Effector memory CD8-positive, alpha-beta T cell (primary cell): ENCODE data around the gene HSD17B3.
"Not testable (repeated sequence)": the region's sequence is repeated elsewhere in the genome, so short reads cannot be mapped to it uniquely, and the experiment has no call there.

Experiments
- ATAC-seq: fragments of 150-1000 bp; cut with Tn5 transposase; replicated peaks from 2 replicates; pipeline ENCODE4 v1.10.0; 2021; ENCODE audit warnings: mild to moderate bottlenecking, moderate library complexity
- DNase-seq, 3 experiments: peaks; one replicate each; pipeline ENCODE4 v3.0.0; 2021
- H3K27ac Mint-ChIP-seq, 2 donors: one replicate each; pipeline ENCODE4 v1.8.0; 2022; ENCODE audit warnings: mild to moderate bottlenecking in 2 of 2, mixed read lengths in 2 of 2, moderate library complexity in 2 of 2
- H3K27me3 Mint-ChIP-seq, 2 donors: one replicate each; pipeline ENCODE4 v1.8.0; 2022; ENCODE audit warnings: mixed read lengths in 2 of 2
- H3K36me3 Mint-ChIP-seq: one replicate; pipeline ENCODE4 v1.8.0; 2022; ENCODE audit warnings: mild to moderate bottlenecking, moderate library complexity, mixed read lengths; ENCODE audit not compliant: insufficient read depth
- H3K4me1 Mint-ChIP-seq, 2 donors: one replicate each; pipeline ENCODE4 v1.8.0; 2022; ENCODE audit warnings: low read depth in 2 of 2, mixed read lengths in 2 of 2
- H3K4me3 Mint-ChIP-seq, 2 donors: one replicate each; pipeline ENCODE4 v1.8.0; 2022; ENCODE audit warnings: mild to moderate bottlenecking in 2 of 2, mixed read lengths in 2 of 2, moderate library complexity in 2 of 2
- H3K9me3 Mint-ChIP-seq, 2 donors: one replicate each; pipeline ENCODE4 v1.8.0; 2022; ENCODE audit warnings: mixed read lengths in 2 of 2

The HSD17B3 gene

DNA sequence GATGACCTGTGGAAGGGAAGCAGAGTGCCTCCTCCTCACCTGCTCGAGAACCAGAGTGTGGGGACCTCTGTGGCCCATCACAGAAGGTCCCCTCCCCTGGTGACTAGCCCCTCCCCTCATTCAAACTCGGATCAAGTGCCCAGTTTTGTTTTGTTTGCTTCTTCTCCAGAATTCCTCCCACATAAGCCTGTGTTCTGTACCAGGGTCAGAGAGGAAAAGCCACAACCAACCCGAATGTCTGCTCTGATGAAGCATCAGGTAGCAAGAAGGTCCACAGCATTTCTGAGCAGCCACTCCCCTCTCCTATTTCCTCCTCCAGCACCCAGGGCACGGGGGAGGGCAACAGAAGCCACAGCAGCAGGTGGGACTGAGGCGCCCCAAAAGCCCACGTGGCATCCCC lies 58.2 kb downstream of the HSD17B3 start:
- Mint-ChIP-seq H3K36me3 (peaks cover 7% of the 10 kb centered on the region), H3K4me3 (no peak overlapping the region), H3K9me3 (no peaks in the 10 kb centered on the region), H3K4me1 (peaks cover 20 to 30% of the 10 kb centered on the region in 2 donors), H3K27ac (no peak overlapping the region), H3K27me3 (peaks cover 80 to 92% of the 10 kb centered on the region in 2 donors)
- ATAC-seq = no peak
- no peak for DNase-seq

DNA sequence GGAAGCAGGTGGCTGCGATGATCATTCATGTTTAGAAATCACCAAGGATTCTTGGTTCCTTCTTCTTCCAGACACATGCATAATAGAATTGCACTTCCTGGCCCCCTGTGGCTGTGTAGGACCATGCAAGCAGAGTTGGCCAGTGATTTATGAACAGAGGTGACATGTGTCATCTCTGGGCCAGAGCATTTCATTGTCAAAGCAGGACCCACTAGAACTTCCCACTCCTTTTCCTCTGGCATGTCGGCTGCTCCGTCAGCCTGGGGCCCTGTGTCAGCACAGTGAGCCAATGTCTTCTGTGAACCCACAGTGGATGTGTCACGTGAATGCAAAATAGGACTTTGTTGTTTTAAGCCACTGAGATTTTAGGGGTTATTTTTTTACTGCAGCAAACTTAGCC lies 59.2 kb downstream of the HSD17B3 start:
- Mint-ChIP-seq H3K4me1 (peaks cover 20 to 34% of the 10 kb centered on the region in 2 donors), H3K27me3 (peaks cover 77 to 92% of the 10 kb centered on the region in 2 donors), H3K9me3 (no peaks in the 10 kb centered on the region), H3K27ac (no peak overlapping the region), H3K4me3 (no peak overlapping the region), H3K36me3 (peaks cover 7% of the 10 kb centered on the region)
- no peak for DNase-seq
- ATAC-seq = no peak

DNA sequence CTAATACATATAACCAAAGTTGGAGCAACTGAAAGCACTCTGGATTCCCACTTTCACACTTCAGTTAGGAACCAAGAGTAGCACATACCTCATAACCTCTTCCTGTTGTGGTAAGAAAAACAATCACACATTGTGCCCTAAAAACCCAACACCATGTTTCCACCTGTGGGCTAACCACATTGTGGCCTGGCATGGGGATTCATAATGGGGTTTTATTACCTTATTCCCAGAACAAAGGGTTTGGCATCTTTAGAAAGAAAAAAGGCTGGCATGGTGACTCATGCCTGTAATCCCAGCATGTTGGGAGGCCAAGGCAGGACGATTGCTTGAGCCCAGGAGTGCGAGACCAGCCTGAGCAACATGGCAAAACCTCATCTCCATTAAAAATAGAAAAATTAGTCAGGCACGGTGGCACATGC lies 60.6 kb downstream of the HSD17B3 start:
- H3K4me1 Mint-ChIP-seq = peaks cover 20 to 34% of the 10 kb centered on the region in 2 donors
- H3K4me3 Mint-ChIP-seq = peak overlapping the region; percentile 50 to 67
- no peak overlapping the region for H3K27ac Mint-ChIP-seq
- H3K36me3 Mint-ChIP-seq = peaks cover 7% of the 10 kb centered on the region
- DNase-seq (peak; percentile 29 to 35 (median 33)), ATAC-seq (peak; percentile 97)
- peaks cover 79 to 93% of the 10 kb centered on the region in 2 donors for H3K27me3 Mint-ChIP-seq
- H3K9me3 Mint-ChIP-seq = no peaks in the 10 kb centered on the region

DNA sequence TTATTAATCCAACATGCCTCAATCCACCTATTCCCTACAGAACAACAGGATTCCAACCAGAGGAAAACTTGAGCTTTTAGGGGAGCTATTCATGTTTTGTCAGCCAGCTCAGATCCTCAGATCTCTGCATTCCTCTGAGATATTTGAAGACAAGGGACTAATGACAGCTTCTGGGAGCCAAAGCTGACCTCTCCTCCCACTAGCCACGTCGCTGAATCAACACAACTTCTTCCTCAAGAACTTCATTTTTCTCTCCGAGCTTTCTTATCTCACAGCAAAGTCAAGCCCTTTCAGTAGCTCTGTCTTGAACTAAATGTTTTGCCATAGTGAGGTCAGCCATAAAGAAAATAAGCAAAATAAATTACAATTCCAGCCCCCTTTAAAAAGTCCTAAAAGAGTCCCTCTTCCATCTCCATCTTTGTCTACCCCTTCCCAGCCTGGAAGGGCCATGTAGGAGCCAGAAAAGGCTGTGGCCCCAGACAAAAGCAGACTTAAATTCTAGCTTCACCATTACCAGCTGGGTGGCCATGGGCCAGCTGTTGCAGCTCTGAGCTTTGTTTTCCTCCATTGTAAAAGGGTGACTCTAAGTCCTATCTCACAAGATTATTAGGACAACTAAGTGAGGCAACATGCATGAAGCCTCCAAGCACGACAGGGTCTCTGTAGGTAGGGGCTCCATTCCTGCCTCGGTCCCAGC lies 65.0 kb downstream of the HSD17B3 start:
- Mint-ChIP-seq H3K4me1 (peaks cover 24 to 26% of the 10 kb centered on the region in 2 donors), H3K27ac (no peak overlapping the region), H3K9me3 (no peaks in the 10 kb centered on the region), H3K27me3 (peaks cover 79 to 96% of the 10 kb centered on the region in 2 donors), H3K36me3 (peaks cover 7% of the 10 kb centered on the region), H3K4me3 (no peak overlapping the region)
- ATAC-seq (no peak), DNase-seq (no peak)

DNA sequence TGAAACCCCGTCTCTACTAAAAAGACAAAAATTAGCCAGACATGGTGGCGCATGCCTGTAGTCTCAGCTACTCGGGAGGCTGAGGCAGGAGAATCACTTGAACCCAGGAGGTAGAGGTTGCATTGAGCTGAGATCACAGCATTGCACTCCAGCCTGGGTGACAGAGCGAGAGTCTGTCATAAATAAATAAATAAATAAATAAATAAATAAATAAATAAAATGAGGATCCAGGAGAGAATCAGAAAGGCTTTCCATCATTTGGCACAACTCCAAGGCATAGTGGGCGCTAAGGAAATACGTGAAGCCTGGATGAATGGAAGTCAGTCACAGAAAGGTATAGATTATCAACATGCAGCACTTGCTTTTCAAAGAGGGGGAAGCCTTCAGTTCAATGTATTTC lies 65.6 kb downstream of the HSD17B3 start:
- H3K4me1 Mint-ChIP-seq = peaks cover 18 to 22% of the 10 kb centered on the region in 2 donors
- peaks cover 74 to 94% of the 10 kb centered on the region in 2 donors for H3K27me3 Mint-ChIP-seq
- not testable (repeated sequence) for H3K27ac Mint-ChIP-seq, H3K4me3 Mint-ChIP-seq, H3K9me3 Mint-ChIP-seq, H3K36me3 Mint-ChIP-seq, DNase-seq, ATAC-seq

DNA sequence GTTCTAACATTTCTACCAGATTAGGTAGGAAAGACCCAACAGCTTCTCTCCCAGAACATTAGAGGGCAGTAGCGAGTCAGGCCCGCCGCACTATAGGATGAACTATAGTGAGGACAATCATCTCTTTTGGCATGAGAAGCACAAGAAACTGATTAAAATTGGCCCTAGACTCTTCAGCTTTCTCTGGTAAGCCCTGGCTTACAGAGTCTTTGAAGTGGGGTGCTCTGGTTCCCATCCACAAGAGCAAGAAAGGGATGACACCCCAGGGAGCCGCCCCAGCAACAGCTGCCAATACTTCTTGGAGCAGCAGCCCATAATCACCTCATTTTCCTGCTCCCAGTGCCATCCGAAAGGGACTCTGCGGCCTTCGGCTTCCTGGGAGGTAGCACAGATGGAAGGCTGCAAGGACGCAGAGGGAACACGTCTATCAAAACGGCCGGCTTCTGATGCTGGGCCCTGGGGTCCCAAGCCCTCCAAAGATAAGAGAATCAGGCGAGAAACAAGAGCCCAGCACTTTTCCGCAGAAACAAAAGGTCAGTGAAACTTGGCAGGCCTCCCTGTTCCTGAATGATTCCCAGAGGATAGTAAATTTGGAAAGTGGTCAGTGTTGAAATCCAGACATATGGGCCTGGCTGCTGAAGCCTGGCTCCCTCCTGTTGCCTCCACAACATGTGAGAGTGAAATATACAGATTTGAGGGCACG lies 69.3 kb downstream of the HSD17B3 start:
- peak; percentile 87 for ATAC-seq
- DNase-seq = peak; percentile 15

DNA sequence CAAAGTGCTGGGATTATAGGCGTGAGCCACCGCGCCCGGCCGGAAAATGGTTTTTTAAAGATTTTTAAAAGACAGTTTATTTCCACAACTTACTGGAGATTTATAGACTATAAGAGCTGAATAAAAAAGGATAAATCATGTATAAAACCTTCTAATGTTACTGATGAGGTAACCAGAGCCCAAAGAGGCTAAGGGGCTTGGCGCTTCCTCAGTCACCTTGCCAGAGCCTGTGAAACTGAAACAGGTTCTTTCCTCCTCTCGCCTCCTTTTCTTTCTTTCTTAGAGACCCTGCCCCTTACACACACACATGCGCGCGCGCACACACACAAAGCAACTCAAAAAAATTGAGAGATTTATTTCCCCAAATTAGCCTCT lies 69.8 kb downstream of the HSD17B3 start:
- Mint-ChIP-seq H3K27ac (no peak overlapping the region), H3K9me3 (no peaks in the 10 kb centered on the region), H3K36me3 (no peaks in the 10 kb centered on the region), H3K4me3 (no peak overlapping the region), H3K4me1 (peaks cover 3 to 4% of the 10 kb centered on the region in 2 donors), H3K27me3 (peaks cover 62 to 73% of the 10 kb centered on the region in 2 donors)
- DNase-seq (no peak), ATAC-seq (no peak)

More for the DNA sequence above, 69.3 kb downstream of the HSD17B3 start:
- no peaks in the 10 kb centered on the region for H3K36me3 Mint-ChIP-seq
- H3K27ac Mint-ChIP-seq = no peak overlapping the region
- H3K27me3 Mint-ChIP-seq = peaks cover 63 to 73% of the 10 kb centered on the region in 2 donors
- no peak overlapping the region for H3K4me3 Mint-ChIP-seq
- no peaks in the 10 kb centered on the region for H3K9me3 Mint-ChIP-seq
- peaks cover 3 to 4% of the 10 kb centered on the region in 2 donors for H3K4me1 Mint-ChIP-seq

DNA sequence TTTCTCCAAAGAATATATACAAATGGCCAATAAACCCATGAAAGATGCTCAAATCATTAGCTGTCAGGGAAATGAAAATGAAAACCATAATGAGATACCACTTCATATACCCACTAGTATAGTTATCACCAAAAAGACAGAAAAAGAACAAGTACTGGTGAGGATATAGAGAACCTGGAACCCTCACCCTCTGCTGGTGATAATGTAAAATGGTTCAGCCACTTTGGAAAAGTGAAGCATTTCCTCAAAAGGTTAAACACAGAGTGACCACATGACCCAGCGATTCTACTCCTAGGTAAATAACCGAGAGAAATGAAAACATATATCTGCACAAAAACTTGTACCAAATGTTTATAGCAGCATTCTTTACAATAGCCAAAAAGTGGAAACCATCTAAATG lies 72.0 kb downstream of the HSD17B3 start:
- H3K27me3 Mint-ChIP-seq = peaks cover 51 to 62% of the 10 kb centered on the region in 2 donors
- ATAC-seq (no peak), DNase-seq (no peak)
- H3K27ac Mint-ChIP-seq = no peak overlapping the region
- H3K4me3 Mint-ChIP-seq = no peak overlapping the region
- no peaks in the 10 kb centered on the region for H3K9me3 Mint-ChIP-seq
- no peaks in the 10 kb centered on the region for H3K36me3 Mint-ChIP-seq
- H3K4me1 Mint-ChIP-seq = peaks cover 3 to 4% of the 10 kb centered on the region in 2 donors

DNA sequence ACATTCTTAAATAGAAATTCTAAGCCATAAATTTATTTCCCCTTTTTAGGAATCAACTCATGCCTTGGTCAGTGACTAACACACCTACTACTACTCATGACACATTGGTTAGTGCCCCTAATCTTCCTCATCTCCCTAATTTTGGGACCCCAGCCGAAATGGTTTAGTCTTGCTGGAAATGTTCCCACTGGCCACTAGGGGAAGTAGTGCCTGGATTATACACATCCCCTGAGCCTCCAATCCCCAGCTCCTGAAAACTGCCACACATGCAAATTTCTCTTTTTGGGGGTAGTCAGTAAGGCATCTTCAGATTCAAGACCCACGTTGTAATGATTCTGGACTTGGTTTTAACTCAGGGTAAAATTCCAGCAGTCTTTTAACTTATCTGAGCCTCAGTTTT lies 79.8 kb downstream of the HSD17B3 start:
- Mint-ChIP-seq H3K27me3 (peaks cover 39 to 74% of the 10 kb centered on the region in 2 donors), H3K4me3 (no peak overlapping the region), H3K36me3 (peaks cover 4% of the 10 kb centered on the region), H3K4me1 (peaks cover 8 to 11% of the 10 kb centered on the region in 2 donors), H3K27ac (no peak overlapping the region), H3K9me3 (peaks cover 0 to 8% of the 10 kb centered on the region in 2 donors)
- no peak for ATAC-seq
- DNase-seq = no peak

DNA sequence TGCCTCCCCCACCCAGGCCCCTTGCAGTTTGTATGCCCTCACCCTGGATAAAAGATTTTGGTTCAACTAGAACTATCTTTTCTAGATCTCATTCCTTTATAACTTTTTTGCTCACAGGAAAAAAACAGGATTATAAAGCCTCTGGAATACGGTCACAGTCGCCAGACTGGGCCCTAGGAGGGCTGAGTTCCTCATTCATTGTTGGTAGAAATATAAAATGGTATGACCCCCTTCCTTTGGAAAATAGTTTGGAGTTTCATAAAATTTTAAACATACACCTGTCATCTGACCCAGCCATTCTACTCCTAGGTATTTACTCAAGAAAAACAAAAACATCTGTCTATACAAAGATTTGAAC lies 82.1 kb downstream of the HSD17B3 start:
- no peak for ATAC-seq
- peaks cover 4% of the 10 kb centered on the region for H3K36me3 Mint-ChIP-seq
- no peak overlapping the region for H3K4me3 Mint-ChIP-seq
- H3K27ac Mint-ChIP-seq = no peak overlapping the region
- no peak for DNase-seq
- H3K9me3 Mint-ChIP-seq = peaks cover 0 to 8% of the 10 kb centered on the region in 2 donors
- H3K4me1 Mint-ChIP-seq = peaks cover 8 to 11% of the 10 kb centered on the region in 2 donors
- H3K27me3 Mint-ChIP-seq = peaks cover 53 to 86% of the 10 kb centered on the region in 2 donors

DNA sequence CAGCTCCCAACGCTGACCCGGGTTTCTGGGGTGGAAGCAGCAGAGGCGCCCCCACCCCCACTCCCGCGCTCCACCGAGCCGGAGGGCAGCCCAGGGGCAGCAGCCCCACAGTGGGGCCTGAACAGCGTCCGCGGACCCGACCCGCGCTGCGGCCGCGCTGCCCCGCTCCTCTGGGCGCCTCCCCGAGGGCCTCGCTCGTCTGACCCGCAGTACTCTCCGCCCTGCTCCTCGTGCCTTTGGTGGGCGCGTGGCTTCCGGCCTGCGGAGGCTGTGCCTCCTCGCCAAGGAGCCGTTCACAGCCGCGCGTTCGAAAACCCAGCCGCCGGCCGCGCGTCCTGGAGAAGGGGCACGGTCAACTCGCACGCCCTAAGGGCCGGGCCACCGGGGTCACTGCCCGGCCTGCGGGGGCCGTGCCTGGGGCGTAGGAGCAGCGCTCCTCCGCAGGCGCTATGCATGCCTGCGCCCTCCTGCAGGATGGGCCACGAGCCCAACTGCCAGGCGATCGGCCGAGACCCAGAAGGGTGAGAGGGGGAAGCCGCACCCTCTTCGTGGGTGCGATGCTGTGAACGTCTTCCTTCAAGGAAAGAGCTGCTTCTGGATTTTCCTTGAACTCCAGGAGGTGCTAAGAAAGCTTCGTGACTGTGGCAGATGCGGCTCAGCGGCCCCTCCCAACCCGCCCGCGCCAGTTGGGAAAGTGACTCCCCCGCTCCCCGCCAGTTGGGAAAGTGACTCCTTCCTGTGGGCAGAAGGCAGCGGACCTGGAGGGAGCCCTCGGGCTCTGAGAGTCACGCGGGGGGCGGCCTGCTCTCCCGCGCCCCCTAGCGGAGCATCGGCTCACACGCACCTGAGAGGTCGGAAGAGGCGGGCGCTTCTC lies 82.7 kb downstream of the HSD17B3 start:
- peak; percentile 33 to 43 (median 37) for DNase-seq
- H3K27me3 Mint-ChIP-seq = peaks cover 51 to 87% of the 10 kb centered on the region in 2 donors
- H3K4me1 Mint-ChIP-seq = peaks cover 8 to 11% of the 10 kb centered on the region in 2 donors
- no peak overlapping the region for H3K27ac Mint-ChIP-seq
- H3K4me3 Mint-ChIP-seq = peak overlapping the region in 1 of 2 donors; percentile 59
- peak; percentile 51 for ATAC-seq
- peaks cover 0 to 8% of the 10 kb centered on the region in 2 donors for H3K9me3 Mint-ChIP-seq
- peaks cover 4% of the 10 kb centered on the region for H3K36me3 Mint-ChIP-seq

DNA sequence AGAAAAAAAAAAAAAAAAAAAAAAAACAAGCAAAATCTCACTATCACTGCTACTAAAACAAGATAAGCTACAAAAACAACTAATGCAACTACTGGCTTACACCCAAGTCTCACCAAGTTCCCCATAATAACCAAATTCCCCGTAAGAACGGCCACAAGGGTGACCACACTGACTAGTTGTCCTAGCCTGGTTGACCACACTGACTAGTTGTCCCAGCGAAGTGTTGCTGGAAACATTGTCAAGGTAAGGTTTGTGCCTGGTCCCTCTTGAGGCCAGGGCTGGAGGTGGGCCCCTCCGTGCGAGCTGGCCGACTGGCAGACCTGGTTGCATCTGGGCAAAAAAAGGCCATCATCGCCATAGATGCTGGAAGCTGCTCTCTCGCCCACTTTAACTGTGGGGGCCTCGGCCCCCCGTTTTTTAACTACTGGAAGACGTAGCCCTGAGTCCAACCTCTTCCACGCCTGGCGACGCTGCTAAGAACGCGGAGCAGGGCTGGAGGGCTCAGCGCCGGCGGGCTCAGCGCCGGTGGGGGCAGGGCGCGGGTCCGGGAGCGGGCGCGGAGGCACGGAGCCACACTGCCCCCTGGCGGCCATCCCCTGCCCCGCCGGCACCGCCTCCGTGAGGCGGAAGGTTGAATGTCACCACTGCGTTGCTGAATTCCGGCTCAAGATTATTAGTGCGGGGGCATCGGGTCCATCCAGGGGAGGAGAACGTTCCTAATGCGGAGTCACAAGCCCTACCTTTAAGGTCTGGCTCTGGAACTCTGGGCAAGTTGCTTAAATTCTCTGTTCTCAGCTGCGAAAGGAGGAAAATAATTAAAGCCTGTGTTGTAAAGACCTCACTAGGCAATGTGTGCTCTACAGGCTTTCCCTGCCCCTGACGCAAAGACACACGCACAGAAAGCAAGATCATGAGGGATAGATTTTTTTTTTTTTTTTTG lies 84.0 kb downstream of the HSD17B3 start:
- Mint-ChIP-seq H3K9me3 (no peaks in the 10 kb centered on the region), H3K4me3 (peak overlapping the region; percentile 43 to 65), H3K4me1 (peaks cover 8 to 11% of the 10 kb centered on the region in 2 donors), H3K27ac (peak overlapping the region in 1 of 2 donors; percentile 7), H3K27me3 (peaks cover 50 to 87% of the 10 kb centered on the region in 2 donors), H3K36me3 (peaks cover 4% of the 10 kb centered on the region)
- peak; percentile 88 for ATAC-seq
- peak; percentile 74 to 78 (median 75) for DNase-seq
